GM12864 (cell line): ENCODE data around the gene CD2BP2.
A peak's percentile ranks its signal among the peaks of the same experiment; 100 is the strongest.

Experiments used
- DNase-seq: peaks from one replicate; pipeline ENCODE4 v3.0.0-alpha.2; 2011; ENCODE audit warnings: low read depth
- H3K4me3 ChIP-seq: 2 replicates; pipeline ENCODE4 v1.5.1; 2011; ENCODE audit warnings: mild to moderate bottlenecking, low read depth, low read length, control low read depth
- CTCF ChIP-seq: IDR thresholded peaks from 2 replicates; pipeline ENCODE4 v1.5.1; 2011; ENCODE audit warnings: low read depth, mild to moderate bottlenecking, moderate library complexity, low read length, control low read depth, inconsistent platforms; ENCODE audit errors: missing control alignments

The CD2BP2 gene

GRCh38 chr16:30357715-30358576, 2.8 kb upstream of the CD2BP2 start:
- H3K4me3 ChIP-seq, result no peak overlapping the region
- no peak for DNase-seq
- TF ChIP-seq CTCF, result no peak

DNA sequence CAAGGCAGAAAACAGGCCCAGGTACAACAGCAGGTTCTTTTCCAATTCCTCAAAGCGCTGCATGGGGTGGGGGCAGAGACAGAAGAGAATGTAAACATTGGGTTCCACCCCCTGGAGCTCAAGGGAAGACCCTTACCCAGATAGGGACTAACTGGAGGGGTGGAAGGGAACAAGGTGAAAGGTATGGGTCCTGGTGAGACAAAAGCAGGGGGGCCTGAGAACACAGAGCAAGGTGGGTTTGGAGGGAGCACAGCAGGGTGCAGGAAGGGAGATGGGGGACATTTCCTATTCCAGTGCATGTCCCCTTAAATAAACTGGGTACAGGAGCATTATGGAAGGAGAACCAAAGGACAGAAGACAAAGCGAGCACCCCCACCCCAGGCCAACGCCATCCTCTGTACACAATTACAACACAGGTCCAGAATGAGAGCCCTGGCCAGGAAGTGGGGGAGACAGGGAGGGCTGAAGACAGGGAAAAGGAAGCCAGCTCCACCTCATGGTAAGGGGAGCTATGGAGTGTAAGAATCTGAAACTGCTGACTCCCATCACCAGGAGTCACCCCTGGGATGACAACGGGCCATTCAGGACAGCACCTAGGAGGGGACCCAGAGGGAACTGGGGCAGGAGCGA, 2.1 kb upstream of the CD2BP2 start:
- H3K4me3 ChIP-seq, result no peak overlapping the region
- no peak for TF ChIP-seq CTCF
- DNase-seq, result no peak

DNA sequence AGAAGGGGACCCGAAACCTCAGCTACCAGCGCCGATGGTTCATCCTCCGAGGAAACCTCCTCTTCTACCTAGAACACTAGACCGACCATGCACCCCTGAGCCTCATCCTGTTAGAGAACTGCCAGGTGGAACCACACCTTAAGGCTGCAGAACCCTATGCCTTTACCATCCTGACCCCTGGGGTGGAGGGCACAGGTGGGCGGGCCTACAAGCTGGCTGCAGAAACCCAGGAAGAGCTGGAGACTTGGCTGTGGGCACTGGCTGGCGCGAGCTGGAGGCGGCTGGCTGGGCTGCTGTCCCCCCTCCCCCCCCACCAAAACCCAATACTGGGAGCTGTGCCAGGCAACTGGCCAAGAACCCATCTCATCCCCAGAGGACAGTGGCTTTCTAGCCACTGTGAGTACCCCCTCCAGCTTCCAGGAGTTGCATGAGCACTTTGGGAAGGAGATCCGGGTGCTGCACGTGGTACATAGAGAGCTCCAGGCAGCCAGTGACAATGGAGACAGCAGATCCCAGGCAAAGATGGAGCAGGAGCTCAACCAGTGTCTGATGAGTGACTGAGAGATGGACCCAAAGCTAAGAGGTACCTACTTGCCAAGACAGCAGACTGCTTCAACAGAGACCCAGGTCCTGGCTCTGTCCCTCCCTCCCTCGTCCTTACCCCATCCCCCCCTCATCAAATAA, 1.4 kb upstream of the CD2BP2 start:
- DNase-seq, result no peak
- peak overlapping the region; percentile 77 for H3K4me3 ChIP-seq
- TF ChIP-seq CTCF, result no peak

GRCh38 chr16:30355954-30356308, 823 bp upstream of the CD2BP2 start:
- no peak for DNase-seq
- peak overlapping the region; percentile 77 for H3K4me3 ChIP-seq
- no peak for TF ChIP-seq CTCF

- H3K4me3 ChIP-seq, result peak overlapping the region; percentile 77
- no peak for TF ChIP-seq CTCF
- no peak for DNase-seq
Observed at GRCh38 chr16:30354423-30355143, 525 bp downstream of the CD2BP2 start.

DNA sequence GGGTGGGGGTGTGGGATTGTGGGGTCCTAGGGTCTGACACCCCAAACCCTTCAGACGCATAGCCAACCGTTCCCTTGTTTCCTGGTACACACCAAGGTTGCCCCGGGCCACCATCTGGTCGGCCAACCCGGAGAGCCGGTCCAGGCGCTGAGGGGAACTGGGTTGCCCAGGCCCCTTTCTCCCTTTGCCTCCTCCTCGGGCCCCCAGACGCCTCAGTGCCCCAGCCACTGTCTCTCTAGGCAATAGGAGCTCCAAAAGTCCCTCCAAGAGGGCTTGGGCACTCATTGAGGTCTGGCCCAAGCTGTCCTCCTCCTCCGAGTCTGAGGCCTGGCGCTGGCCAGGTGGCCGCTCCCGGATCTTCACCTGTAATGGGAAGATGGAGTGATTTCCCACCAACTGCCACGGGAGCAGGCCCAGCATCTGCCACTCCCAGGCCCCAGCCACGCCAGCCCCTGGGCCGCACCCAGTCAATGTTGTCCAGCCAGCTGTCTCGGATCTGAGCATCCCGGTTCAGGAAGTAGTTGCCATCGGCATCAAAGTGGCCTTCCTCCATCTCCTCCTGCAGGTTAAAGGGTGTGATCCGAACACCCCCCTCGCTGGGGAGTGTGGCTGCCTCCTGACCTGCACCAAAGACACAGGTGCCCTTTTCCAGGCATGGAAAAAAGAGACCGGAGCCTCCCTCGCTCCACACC, 1.5 kb downstream of the CD2BP2 start:
- DNase-seq, result no peak
- TF ChIP-seq CTCF, result no peak
- H3K4me3 ChIP-seq, result peak overlapping the region; percentile 77; the same call in 1 of the 2 replicates
